ENCODE data around the gene ZXDC.

ZXDC gene

DNA sequence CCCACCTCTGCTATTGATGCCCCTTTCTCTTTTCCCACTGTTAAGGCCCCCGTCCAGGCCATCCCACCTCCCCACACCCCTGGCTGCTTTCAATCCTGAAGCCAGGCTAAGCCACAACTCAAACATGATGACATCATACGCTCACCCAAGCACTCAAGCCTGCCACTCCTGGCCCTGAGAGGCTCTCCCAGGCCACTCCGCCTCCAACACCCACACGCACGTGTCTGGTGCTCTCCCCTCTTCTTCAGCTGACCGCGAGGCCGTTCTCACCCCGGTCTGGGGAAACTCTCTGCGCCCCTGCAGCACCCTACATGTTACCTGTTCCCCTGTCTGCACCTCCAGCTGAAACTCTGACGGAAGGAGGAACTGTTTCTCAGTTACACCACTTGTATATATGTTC lies 6.2 kb downstream of the ZXDC start:
- DNase-seq, result no peak

DNA sequence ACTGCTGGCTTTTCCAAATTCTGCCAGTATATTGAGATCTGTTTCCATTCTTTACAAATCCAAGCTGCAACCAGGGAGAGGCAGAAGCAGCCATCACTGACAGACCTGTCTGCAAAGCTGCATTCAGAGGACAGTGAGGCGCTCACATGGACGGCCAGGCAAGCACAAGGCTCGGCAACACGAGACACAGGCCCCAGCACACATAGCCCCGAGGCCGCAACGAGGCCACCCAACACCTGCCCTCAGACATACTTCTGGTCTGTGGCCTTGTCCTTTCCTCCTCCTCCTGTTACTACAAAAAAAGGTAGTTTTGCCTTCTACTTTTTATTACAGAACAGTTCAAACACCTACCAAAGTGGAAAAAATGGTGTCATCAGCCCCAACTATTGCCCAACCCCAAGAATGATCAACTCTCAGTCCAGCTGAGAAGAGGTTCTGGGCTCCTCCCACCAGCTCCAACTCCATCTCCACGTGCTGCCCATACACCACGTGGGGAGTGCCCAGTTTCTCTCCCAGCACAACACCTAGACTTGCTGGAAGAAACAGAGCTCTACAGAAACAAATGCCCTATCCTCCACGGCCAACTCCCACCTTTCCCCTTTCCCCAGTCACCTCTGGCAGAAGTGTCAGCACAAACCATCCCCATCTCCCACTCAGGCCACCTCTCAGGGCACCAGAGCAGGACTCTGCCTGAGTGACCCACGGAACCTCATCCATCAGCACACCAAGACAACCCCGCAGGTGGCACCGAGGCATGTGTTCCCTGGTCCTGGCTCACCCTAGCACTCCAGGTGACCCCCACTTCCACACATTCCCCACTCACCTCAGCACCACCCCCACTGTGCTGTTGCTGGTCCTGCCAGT lies 7.4 kb downstream of the ZXDC start:
- DNase-seq, result no peak

DNA sequence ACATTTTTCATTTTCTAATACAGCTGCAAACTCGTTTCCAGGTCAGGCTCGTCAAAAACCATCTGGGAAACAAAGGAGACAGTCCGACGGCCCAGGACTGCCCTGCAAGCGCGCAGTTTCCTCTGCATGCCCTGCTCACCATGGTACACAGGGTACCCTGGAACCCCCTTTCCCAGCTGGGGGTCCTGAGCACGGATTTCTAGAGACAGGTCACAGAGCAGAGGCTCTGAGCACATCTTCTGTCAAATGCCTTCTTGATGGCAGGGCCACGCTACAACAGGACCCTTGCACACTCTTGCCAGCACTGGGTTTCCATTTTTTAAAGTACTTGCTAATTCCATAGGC lies 8.1 kb downstream of the ZXDC start:
- DNase-seq, result no peak

DNA sequence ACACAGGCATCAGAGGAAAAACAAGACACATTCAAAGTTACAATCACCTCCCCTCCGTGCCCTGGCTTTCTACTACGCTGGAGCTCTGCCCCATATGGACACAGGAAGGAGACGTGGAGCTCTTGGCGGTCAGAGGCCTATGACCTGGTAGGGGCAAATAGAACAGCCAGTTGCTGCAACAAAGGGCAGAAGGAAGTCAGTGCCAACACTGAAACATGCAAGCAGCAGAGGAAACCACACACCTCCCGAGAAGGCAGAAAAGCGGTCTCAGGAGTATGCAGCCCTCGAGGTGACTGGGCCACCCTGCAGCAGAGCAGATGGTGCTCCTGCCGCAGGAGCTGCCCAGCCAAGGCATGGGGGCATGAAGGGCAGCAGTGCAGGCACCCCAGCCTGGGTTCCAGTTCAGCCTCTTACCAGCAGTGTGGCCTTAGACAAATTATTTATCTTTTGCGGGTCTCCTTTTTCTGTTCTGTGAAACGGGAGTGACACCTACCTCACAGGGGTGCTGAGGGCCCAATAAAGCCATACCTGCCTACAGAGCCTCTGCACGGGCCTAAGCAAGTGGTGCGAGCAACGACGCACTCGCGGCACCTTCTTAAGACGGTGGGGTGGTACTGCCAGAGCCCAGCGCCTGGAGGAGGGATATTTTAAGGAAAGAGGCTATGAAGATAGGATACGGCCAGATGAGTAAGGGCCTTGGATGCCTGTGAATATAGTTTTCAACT lies 8.6 kb downstream of the ZXDC start:
- DNase-seq, result no peak

DNA sequence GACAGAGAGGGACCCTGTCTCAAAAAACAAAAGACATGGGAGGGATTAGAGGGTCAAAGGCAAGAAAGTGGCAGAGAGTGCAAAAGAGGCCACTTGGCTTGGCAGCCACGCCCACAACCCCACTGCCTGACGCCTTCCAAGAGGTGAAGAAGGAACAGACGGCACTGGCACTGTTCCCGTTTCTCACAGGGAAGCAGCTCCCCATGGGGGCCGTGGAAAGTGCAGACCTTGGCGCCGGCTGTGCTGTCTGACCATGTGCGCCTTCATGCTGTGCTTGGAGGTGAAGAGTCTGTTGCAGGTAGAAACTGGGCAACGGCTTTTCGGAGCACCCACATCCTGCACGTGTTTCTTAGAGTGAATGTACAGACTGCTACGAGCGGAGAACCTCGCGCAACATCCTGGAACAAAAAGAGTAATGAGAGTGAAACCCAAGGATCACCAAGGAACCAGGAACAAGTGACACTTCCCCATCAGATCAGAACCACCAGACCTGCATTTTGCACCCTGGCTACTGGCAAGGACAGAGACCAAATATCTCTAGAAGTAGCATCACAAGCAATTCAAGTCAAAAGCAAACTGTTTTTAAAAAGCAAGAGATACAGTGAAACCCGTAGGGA lies 9.7 kb downstream of the ZXDC start:
- DNase-seq, result no peak

DNA sequence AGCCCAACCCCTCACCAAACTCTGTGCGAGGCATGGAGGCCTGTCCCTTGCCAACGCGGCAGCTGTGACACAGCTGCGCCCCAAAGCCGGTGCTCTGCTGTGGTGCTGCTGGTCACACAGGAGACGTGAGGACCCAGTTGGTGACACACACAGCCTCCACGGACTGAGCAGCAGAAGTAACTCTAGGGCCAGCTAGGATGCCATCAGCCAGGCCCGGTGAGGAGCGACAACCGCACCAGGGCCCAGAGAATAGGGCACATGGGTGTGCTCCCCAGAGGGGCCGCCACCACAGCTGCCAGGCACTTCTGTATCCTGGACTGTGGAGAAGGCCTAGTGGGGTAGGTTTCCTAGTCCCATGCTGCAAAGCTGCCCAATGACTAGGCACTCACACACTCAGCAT lies 10.7 kb downstream of the ZXDC start:
- DNase-seq, result no peak

DNA sequence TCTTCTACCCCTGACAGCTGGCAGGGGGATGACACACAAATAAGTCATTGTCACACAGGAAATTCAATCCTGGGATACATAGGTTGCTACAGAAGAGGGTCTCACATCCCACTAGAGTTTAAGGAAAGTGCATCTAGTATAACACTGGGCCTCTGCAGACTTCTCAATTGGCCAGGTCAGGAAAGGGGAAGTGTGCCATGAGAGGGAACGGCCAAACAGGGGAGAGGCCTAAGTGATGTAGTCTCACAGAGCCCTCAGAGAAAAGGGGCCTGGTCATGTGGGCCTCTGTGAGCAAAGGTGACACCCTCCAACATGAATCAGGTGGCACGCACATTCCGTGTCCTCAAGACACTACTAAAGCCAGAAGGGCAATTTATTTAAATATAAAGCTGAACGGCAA lies 11.2 kb downstream of the ZXDC start:
- DNase-seq, result no peak

DNA sequence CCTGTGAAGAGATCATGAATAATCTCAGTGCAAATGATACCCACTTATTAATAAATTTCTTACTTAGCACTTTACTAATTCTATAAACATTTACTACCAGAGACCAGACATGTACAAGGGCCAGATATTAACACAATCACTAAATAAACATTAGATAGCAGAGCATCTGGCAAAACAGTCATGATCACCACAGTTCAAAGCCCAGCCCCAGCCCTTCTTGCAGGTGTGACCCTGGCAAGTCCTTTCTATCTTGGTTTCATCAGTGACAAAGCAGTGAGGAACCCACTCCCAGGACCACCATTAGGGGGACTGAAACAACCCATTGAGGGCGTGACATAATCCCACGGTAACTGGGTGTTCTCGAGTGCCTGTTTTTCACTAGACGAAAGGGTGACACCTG lies 11.6 kb downstream of the ZXDC start:
- no peak for DNase-seq

DNA sequence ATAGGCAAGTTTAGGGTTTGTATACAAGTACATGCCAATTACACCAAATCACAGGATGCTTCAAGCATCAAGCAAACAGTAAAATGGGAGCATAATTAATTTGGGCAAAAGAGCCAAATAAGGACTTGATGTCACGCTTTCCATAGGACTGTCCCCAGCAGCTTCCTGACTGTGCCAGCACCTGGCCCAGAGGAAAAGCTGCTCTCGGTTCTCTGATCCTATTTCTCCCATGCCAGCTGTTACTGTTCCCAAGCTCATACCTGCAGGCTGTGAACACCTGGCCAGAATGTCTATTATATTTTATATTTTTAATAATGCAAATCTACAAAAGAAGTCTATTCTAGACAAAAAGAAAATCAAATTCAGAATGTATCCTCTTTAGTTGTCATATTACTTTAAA lies 12.2 kb downstream of the ZXDC start:
- no peak for DNase-seq

DNA sequence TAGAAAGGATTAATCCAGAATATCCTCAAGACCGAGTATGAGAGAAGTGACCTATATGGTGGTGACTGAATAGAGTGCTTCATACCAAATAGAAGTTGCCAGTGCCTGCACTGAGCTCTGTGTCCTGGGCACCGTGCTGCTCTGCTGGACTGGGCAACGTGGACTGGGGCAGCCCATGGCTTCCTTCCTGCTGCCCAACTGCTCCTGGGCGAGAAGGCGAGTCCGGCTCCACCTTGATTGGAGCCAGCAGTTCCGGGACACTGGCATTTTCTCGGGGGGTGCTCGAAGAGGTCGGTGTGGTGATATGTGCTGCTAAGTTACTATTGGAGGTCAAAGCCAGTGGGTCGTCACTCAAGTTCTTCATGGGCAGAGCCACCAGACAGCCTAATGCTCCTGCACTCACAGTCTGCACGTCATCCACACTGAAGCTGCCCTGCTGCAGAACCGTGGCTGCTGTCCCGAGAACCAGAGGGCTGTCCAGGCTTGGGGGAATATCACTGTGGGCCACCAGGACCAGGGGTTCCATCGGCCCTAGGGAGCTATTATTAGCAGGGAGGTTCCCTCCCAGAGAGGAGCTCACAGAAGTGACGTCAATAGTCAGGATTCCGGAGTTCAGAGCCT lies 14.1 kb downstream of the ZXDC start:
- DNase-seq, result no peak

DNA sequence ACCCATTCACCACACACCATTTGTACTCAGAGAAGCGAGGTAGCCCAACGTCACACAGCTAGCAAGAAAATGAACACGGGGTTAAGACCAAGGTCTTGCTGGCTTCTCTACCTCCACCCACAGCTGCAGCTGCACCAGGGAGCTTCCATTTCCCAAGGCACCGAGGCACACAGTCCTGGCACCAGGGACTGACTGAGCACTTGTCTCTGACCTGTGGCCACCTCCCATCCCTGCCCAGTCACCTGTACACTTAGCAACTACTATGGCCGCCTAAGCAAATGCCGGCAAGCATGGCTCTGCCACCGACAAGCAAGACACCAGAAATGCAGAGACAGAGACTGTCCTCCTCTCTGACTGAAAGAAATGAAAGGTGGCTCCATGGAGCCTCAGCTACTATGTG lies 15.3 kb downstream of the ZXDC start:
- no peak for DNase-seq

DNA sequence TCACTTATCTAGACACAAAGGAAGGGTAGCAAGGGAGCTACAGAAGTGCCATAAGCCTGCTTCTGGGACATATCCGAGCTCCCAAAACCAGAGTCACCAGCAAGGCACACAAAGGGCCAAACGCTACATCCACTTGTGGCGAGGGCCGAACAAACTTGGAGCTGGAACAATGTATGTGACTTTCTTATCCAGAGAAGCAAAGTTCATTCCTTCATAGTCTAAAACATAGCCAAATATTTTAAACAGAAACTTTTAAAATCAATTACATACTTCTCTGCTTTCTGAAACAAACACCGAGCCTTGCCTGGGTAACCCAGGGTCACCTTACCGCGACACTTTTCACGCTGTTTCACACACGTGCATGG lies 15.9 kb downstream of the ZXDC start:
- no peak for DNase-seq

DNA sequence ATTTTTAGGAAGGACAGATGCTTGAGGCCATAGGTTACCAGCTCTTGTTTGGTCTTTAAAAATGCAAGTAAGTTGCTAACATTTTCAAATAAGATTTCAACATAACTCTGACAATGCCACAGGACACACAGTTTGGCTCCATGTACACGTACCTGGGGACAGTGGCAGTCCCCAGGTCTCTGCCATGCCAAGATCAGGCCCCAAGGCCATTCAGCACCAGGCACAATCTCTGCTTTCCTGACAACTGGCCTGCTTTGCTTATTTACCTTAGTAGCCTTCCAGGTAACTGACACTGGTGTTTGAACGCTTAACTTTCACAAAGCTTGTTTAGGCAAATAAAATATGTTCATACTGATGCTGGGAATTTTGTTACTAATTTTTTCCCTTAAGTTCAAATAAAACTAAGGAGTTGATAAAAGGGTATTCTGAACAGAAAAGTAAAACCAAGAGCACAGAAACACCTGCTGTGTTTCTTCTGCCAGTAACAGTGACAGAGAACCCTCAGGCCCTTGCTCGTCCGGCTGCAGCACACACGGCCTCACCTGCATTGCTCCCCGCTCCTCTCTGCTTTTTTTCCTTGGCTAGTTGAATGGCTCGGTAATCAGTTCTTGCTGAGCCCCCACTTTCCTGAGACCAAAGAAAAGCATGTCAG lies 16.5 kb downstream of the ZXDC start:
- no peak for DNase-seq

DNA sequence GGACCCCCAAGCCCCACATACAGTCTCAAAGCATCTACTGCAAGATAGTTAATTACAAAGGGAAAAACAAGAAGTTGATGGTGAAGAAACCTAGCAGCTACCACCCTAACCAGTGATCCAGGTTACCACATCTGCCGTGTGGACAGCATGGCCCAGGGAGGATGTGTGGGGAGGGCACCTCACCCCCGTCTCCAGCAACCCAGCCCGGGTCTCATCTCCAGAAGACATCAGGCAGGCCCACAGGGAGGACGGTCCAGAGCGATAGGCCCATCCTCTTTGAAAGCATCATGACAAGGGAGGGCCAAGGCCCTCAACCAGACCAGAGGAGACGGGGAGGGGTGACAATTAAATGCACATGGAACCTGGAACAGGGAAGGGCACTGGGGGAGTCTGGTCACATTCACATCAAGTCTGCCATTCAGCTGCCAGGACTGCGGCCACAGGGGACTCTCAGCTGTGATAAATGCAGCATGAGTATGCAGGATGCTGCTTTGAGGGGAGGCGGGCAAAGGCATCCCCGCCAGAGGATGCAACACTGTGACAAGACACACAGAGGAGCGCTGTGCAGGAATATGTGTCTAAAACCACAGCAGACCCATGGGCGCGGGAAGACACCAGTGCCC lies 18.8 kb downstream of the ZXDC start:
- DNase-seq, result no peak

DNA sequence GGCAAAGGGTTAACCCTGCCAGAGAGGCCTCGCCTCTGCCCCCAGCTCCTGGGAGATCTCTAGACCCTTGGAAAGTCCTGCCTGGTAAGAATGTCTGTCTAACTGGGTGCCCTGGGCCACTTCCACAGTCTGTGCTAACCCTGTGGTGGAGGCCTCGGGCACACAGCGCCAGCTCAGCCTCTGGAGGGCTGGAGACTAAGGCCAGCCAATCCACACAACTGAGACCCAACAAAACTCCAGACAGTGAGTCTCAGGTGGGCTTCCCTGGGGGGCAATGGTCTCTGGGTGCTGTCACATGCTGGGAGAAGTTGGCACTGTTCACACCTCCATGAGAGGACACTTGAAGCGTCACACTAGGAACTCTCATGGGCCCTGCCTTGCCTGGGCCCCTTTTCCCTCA lies 19.5 kb downstream of the ZXDC start:
- no peak for DNase-seq

DNA sequence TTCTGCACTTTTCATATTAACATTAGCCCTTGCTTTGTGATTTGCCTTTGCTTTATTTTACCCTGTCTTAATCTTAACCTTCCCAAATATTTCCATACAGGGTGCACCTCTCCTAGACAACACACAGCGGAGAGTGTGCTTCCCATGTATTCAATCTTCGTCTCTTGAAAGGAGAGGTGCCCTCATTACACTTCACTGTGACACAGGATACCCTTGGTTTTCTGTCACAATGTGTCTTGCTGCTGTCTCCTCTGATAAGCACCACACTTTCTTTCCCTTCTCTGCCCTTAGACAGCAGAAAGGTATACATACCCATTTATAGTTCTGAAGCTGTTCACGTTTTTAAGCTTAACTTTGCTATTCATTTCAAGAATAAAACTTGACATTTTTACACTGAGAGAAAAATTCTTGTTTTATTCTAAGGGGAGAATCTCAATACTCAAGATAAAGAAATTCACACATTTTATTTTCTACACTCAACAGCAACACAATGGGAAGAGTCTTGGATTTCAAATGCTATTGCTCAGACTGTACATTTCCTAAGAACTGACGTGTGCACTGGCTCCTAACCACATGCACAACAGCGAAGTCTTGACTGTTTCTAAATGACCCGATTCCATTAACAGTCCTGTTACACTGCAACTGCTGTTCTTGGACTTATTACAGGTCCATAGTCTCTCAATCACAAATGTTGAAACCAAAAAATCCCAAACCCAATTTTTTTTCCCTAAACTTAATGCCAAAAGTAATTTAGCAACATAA lies 21.1 kb downstream of the ZXDC start:
- no peak for DNase-seq

DNA sequence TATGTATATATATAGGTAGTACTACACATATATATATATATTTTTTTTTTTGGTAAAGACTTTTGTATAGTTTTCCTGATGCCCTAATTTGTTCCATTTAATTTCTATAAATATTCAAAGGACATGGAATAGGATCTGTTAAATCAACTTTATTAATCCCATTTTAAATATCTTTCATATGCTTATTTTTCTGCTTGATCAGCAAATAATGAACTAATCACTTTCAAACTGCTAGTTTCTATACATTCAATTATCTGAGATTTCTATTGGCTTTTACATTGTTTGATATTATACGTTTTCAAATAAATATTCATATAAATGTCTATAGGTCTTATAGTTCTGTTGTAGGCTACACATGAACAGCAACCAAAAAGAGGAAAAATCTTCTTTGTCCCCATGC lies 21.7 kb downstream of the ZXDC start:
- DNase-seq, result no peak

DNA sequence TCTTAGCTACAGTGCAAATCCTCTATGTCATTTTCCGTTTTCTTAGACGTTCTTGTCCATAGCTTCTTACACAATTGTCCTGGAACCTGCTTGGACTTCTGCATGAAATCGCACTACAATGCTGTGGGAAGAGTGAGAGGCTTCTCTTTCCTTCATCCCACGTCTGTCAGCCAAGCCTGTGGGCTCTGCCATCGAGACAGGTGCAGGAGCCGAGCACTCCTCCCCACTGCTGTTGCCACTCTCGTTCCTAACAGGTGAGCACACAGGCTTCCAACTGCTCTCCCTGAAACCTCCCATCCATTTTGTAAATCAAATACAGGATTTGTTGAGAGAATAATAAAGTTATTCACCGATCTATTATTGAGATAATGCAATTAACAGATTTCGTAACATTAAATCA lies 23.5 kb downstream of the ZXDC start:
- no peak for DNase-seq

DNA sequence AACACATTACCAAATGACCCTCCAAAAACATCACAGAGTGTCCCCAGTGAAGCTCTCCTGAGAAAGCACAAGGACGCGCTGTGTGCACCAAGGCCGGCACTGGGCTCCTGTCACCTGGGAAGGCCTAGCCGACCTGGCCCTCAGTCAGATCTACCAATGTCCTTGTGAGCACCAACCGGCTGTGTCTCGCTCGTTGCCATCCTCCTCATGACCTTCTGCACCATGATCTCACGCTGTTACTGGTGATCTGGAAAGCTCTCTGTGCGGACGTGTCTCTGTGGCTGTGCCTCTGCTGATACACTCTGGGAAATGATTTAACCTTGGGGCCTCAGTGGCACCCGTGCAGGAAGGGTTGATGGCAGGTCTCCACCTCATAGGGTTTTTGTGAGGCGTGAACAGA lies 24.2 kb downstream of the ZXDC start:
- no peak for DNase-seq

DNA sequence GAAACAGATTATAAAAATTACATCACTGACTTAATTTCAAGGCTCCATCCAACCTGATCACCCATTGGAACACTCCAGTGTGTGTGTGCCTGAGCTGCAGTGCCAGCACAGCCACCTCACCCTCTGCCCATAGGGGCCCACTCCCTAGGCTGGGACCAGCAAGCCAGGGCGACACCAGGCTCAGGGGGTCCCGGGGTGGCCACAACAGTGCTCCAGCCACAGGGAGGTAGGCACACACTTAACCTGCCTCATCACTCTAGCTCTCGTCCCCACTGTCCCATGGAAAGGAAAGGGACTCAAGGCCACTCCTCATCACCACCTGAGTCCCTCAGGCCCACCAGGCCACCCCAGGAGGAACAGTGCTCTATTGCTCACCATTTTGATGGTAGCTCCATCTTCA lies 24.9 kb downstream of the ZXDC start:
- DNase-seq, result no peak

DNA sequence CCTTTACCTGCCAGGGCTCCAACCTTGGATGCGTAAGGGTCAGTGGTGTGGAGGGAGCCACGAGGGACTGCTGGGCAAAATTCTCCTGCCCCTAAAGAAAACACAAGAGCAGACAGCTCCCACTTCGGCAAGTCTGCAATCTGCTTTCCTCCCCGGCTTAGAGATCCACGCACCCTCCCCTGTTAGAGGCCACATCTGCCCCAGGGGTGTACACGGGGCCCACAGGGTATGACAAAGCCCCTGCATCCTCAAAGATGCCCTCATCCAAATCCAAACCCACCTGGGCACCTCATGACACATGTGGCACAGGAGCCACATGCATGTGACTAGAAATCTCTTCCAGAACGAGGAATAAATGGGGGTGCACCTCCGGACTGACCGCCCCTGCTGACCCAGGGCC lies 25.5 kb downstream of the ZXDC start:
- no peak for DNase-seq

DNA sequence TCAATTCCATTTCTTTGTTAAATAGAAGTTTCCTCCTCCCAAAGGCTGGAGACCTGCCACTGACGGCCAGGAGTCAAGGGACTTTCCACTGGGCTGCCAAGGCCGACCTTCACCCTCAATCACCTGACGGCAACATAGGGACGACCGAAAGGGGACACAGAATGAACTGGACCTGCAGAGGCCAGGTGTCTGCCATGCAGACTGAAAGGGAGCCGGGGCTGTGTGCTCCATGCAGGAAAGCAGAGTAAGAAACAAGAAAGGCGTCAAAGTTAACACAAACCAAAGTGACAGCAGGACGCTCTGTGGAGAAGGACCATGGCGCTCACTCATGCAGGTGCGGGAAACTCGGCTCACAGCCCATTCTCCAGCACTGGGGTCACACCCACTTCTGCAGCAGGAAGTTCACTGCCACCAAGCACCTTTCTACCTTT lies 26.1 kb downstream of the ZXDC start:
- DNase-seq, result no peak

Data from activated CD4-positive, alpha-beta T cell treated with anti-CD3 and anti-CD28 coated beads for 1 hour (primary cell).